NK-92 (cell line): ENCODE measurements around the gene CDH23.

Experiments used
- DNase-seq: peaks from one replicate; lab custom pipeline; 2025; ENCODE audit not compliant: unreplicated experiment; lab: John Stamatoyannopoulos, UW

Gene CDH23

GRCh38 chr10:71577345-71577744 lies 180.6 kb downstream of the CDH23 start:
- no peak for DNase-seq

GRCh38 chr10:71578069-71578468 lies 181.3 kb downstream of the CDH23 start:
- DNase-seq, result no peak

GRCh38 chr10:71579668-71580067 lies 182.9 kb downstream of the CDH23 start:
- no peak for DNase-seq

DNA sequence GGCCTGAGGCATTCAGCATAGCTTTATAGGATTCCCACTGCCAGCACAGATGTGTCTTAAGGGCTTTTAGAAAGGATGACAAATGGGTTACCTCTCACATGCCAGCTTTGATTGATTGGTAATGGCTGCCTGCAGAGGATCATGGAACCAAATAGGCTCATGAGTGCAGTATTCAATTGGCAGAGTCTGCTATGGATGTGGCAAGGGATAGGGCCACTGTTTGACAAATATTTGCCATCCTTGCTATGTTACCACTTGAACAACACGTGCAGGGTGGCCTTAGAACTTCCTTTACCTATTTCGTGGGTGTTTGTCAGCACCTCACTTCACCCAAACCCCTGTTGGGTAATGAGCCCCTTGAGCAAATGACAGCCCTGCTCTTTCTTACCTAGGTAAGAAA lies 183.7 kb downstream of the CDH23 start:
- no peak for DNase-seq

- no peak for DNase-seq
Measured at GRCh38 chr10:71580926-71581325, 184.2 kb downstream of the CDH23 start.

DNA sequence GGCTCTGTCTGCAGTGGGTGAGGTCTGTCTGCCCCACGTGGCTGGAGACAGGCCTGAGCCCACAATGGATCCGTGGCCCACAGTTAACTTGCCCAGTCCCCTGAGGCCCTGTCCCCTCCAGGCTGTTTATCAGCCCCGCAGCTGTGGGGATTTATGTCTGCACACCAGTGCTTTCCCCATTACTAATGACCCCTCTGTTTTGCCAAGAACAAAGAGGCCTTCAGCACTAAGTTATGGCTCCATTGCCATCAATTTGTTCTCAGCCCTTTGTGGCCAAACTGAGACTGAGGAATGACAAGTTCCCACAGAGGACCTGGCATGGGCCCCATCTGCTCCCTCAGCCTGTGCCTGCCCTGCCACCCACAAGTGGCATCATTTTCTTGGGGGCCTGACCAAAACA lies 184.7 kb downstream of the CDH23 start:
- no peak for DNase-seq

GRCh38 chr10:71582019-71582418 lies 185.3 kb downstream of the CDH23 start:
- no peak for DNase-seq

DNA sequence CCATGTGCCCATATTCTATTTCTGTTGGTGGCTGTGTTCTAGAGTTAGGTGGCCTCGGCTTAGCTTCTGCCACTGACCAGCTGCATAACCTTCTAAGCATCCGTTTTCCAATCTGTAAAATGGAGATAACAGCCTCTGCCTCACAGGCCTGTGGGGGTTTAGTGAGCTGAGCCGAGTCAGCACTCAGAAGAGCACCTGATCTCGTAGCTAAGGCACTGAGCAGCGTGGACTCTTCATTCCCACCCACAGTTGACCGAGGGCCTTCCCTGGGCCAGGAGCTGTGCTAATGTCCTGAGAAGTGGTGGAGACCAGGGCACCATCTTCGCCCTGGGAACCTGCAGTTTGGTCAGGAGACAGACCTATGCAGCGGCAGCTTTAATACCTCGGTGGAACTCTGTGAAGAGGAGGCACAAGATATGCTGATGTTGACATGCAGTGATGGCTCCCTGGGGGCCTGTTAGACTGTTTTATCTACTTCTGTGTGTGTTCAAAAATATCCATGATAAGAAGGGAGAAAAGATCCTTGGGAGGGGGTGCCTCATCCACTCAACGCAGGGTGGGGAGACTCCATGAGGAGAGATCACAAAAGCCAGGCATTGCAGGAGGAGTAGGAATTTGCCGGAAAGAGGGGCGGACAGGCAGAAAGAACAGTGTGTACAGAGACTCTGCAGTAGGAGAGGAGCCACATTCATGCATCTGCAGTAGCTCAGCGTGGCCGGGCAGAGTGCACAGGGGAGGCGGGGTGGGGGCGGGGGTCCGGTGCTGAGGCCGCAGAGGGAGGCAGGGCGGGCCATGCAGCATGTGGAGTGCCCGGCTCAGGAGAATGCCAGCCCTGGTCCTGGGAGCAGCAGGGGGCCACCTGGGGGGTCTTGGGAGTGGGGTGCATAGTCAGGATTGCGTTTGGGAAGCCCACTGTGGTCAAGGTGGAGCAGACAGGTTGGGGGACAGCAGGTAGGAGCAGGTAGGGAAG lies 186.1 kb downstream of the CDH23 start:
- no peak for DNase-seq

DNA sequence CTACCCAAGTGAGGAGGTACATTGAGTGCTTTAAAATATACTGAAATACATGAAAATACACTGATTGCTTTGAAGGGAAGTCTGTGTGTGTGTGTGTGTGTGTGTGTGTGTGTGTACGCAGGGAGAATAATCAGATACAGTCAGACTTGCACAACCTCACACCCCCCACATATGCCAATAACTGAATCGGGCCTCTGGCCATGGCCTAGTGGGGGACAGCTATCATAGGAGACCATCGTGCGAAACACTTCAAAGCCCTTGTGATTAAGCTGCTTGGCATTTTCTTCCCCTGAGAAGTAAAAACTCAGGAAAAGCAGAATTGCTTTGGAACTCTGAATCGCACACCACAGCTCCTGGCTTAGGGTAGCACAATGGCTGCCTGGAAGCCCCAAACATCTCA lies 187.7 kb downstream of the CDH23 start:
- no peak for DNase-seq

GRCh38 chr10:71584902-71585563 lies 188.3 kb downstream of the CDH23 start:
- DNase-seq, result no peak

GRCh38 chr10:71585564-71586290 lies 189.0 kb downstream of the CDH23 start:
- no peak for DNase-seq

DNA sequence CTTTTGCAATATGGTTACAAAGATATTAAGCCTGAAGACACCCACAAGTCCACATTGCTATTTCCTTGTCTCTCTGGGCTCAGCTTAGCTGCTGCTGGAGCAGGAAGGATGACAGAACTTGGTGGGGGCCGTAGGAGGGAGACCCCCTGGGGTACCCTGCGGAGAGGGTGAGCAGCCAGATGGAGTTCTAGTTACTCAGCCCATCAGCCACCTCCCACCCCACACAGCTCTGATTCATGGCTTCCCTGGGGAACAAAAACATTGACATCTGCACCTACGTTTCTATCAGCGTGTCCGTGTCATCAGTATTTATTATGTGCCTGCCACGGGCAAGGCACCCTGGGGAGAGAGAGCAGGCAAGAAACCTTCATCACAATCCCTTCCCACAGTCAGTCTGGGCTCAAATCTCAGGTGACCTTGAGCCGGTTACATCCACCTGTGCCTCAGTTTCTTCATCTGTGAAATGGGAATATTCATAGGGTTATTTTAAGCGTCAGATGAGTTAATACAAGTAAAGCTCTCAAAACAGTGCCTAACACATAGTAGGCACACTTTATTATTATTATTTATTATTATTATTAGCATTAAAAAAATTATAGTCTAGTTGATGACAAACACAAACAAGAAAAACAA lies 191.3 kb downstream of the CDH23 start:
- no peak for DNase-seq

DNA sequence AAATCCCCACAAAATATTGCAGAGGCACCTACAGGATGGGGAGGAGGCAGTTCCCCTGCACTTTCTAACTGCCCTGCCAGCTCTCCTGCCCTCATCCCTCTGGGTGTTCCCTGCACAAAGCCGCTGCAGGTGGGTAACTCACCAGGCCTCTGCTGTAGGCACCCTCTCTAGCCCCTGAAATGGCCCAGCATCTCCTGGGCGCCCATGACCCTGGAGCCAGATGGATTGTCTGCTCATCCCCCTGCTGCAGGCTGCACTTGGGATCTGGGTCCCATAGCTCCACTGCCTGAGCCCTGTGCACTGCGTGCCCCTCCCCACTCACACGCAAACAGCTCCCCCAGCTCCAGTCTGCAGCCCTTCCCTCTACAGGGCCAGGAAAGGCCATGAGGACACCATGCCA lies 192.0 kb downstream of the CDH23 start:
- no peak for DNase-seq

- no peak for DNase-seq
Measured at GRCh38 chr10:71589617-71590551, 193.2 kb downstream of the CDH23 start.

GRCh38 chr10:71590781-71591350 lies 194.1 kb downstream of the CDH23 start:
- no peak for DNase-seq

GRCh38 chr10:71594934-71595571 lies 198.3 kb downstream of the CDH23 start:
- DNase-seq, result no peak

- DNase-seq, result no peak
Measured at GRCh38 chr10:71595649-71596048, 198.9 kb downstream of the CDH23 start.

- DNase-seq, result no peak
Measured at GRCh38 chr10:71596127-71596526, 199.4 kb downstream of the CDH23 start.

DNA sequence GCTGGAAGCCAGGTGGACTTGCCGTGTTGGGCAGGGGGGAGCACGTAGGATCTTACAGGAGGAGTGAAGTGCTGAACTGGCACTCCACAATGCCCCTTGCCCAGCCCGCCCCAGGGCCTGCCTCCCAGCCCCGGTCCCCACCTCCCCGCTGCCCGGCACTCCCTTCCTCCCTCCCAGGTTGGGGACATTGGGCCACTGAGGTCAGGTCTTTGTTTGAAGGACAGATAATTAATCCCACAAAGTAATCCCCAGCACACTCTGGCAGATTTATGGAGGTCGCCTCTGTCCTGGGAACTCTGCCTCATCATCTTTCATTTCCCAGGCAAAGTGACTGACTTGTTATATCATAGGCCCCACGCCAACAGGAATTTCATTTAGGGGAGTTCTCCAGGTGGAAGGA lies 200.0 kb downstream of the CDH23 start:
- DNase-seq, result no peak
